GM21390 (cell line): Measurements from ENCODE around the gene FANCI.
A peak's percentile ranks its signal among the peaks of the same experiment; 100 is the strongest.

Experiments used
- ATAC-seq: cut with Tn5 transposase; IDR thresholded peaks from one replicate; pipeline ENCODE4 v1.9.1; 2021; ENCODE audit not compliant: unreplicated experiment

FANCI gene

DNA sequence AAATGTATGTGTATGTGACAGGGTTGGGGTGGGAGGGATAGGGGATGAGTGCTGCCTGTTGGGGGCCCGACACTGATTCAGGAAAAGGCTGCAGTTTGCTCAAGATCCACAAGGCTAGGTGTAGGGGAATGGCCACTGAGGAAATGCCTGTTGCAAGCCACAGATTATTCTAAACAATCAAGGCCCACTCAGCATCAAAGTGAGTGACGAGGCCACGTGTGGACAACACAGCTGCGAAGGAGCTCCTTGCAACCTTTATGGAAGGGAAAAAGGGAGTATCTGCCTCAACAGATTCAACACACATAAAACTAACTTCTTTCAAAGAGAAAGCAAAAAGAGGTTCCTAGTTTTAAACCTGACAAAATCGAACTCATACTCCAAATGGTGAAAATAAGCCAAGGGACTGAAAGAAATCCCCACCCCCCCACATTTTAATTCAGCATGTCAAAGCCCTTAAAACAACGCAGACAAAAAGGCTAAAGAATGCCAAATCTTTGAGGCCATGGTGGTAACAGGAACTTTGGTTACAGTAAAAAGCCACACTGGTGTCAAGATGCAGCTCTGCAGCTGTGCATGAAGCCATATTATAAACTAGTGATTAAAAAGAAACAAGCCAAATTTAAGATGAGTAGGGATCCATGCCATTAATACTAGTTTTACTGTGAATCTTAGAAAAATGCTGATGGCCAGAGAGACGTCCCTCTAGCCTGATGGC, 87.3 kb downstream of the FANCI start:
- no peak for ATAC-seq

DNA sequence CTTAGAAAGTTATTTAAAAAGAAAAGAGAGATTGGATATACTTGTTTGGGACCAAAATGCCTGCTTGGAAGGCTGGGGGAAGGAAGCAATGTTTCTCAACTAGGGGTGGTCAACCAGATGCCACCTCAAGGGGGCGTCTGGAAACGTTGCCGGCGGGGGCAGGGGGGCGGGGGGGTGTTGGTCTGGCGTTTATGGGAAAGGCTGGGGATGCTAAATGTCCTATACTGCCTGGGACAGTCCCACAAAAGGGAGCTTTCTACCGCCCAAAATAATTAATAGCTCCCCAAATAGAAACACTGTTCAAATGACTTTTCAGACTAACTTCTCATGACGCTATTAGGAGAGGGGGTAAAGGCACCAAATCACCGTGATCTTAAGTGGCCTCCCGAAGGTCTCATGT, 88.7 kb downstream of the FANCI start:
- ATAC-seq = no peak

DNA sequence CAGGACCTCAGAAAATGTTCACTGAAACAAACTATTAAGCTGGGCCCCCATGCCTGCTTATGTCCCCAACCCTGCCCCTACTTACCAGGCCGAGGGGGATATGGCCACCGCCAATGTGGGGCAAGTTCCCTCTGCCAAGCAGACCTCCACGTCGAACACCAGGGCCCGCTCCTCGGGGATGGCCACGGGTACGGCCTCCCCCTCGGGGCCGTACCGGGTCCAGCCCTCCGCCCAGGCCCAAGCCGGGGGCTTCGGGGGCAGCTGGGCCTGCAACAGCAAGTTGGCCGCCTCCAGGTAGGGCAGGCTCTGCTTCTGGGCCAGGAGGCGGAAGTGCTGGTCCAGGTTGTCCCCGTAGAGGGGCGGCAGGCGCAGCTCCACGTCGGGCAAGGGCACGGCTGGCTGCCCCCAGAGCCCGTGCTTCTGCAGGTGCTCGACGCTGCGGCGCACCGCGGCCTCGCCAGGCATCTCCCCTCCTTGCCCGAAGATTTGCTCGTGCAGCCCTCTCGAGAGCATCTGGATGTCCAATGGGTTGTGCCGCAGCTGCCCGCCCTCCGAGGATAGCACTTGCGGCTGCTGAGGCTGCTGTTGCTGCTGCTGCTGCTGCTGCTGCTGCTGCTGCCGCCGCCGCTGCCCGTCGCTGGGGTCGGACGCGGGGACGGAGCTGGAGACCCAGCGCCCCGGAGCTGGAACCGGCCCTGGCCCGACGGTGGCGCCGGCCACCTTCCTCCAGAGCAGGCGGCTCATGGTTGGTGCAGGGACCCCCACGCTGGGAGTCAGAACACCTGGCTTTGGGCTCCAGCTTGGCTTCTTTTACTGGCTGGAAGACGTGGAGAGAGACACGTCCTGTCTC, 89.5 kb downstream of the FANCI start:
- no peak for ATAC-seq

DNA sequence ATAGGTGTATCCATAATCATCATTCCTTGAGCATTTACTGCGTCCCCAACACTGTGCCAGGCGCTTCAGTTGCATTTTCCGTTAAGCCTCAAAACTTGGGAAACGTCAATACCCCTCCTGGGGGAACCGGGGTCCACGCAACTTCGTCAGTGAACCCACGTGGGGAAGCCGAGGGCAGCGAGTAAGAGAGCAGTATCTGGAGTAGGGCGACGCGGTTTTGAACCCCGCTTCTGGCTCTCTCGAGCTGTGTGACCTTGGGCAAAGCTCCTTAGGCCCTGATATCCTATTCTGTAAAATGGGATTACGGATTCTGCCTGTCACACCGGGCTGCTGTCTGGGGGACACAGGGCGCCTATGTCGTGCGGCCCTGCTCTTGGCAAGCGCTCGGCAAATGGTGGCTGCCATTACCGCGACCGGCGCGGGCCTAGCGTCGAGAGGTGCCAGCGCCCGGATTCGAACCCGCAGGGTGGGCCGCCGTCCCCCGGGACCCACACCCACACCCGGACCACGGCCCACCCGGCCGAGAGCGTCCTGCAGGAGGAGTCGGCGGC, 90.3 kb downstream of the FANCI start:
- peak; percentile 27 for ATAC-seq

DNA sequence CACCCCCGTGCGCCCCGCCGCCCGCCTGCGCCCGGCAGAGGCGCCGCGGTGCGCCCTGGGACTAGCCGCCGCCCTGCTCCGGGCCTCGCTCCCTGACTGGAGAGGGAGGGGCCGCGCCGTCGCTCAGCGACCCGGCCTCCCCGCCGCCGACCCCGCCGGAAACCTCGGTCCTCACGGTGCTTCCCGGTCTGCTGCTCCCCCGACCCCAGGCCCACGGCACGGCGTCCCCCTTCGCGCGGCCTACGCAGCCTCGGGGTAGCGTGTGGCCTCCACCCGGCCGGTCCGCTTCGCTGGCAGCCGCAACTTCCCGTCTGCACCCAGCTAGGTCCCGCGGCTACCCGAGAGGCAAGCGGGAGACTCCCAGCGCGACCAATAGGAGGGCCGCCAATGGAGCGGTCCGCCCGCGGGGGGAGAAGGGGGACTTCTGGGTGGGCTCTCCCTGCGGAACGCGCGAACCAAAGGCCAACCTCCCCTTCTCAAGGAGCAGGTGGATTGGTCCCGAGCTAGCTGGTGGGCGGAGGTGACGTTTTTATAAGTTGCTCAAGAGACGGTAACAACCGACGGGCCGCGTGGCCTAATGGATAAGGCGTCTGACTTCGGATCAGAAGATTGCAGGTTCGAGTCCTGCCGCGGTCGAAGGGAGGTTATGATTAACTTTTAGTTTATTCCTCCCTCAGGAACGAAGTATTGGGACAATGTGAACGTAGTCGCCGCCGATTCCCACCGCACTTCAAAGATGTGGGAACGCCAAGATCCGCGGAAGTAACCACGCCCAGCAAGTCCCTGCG, 90.9 kb downstream of the FANCI start, which contains the start of gene POLG:
Gene POLG, minus strand, starts transcription at position 315 of the 788 bp plus-strand sequence. CDS start 1,070 bp downstream, outside the sequence.
- ATAC-seq = peak; percentile 89

DNA sequence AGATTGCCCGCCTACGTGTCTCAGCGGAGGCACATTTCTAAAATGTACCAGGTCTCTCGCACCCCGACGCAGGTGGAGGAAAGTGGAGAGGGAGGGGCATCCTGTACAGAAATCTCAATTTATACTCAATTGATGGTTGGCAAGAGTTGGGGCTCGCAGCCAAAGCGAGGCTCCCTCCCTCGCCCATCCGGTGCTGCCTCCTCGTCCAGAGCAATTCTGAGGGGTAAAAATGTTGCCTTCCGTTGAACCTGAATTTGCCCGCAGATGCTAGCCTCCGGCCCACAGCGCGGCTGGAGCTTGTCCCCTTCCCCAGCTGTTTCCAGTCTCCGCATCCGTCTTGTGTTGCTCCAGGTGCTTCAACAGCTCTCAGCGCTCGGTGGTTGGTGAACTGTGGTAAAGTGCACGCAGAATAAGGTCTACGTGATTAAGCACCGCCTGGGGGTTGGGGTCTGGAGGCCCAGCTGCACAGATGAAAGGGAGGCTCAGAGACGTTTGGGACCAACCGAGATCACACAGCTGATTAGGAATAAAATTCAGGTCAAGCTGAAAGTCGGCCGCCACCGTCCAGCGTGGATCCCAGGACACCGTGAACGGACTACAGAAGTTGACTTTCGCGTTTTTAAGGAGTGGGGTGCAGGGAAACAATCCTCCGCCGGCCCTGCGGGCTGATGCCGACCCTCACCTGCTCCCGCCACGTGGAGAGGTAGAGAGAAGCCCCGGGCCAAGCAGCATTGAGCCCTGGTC, 91.7 kb downstream of the FANCI start:
- ATAC-seq = peak; percentile 20

DNA sequence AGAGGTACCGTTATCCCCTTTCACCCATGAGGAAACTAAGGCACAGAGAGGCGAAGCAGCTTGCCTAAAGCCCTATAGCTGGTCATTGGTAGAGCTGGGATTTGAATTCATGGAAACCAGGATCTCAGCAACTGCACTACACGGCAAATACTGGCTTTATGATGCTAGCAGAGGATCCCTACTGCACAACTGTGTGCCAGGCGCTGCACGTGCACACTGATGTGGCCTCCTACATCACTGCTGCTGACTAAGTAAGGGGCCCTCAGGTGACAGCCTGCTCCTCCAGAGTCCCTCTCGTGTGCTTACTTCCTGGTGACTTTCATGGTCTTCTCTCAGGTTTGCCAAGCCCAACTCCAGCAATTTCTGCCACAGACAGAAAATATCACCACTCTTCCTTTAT, 94.3 kb downstream of the FANCI start:
- no peak for ATAC-seq

DNA sequence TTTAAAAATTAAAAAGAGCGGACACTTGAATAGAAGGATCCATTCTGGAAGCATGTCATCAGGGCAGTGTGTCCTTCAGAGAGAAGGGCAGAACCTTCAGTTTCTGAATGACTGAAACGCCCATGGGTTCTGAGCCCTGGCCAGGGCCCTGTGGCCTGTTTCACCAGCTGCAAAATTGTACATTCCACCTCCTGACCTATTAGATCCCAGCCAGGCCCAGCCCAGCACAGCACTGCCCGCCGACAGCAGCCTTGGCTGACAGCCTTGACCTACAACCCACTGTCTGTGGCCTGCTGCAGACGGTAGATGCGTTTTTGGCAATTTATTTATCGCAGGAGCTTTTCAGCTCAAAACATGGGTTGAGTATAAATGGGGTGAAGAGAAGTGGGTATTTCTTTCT, 96.8 kb downstream of the FANCI start:
- no peak for ATAC-seq

DNA sequence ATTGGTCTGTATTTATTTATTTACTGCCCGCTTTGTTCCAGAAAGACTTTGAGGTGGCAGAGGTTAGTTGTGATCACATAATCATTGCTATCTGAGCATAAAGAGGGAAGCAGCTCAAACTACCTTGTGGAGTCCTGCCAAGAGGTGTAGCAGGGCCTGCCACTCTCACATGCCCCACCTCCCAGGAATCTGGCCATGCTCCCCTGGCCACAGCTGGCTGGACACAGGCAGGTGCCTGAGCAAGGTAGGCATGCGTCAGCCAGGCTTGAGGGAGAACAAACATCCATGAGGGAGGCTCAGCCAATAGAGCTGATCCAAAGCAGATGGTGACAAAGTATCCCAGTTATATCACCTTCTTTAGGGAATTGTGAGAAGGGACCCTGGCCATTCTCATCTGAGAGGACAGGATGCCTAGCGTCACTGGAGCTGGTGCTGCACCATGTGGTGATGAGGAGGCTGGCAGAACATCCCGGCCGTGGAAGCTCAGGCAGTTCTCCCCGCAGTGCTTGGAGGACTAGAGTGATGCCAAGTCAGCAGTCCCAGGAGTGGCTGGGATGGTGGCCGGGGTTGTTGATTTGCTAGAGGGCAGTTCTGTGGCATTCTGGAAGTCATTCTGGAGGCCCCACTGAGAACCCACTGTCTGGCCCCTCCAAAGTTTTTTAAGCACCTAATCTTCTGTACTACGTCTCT, 97.7 kb downstream of the FANCI start:
- no peak for ATAC-seq

DNA sequence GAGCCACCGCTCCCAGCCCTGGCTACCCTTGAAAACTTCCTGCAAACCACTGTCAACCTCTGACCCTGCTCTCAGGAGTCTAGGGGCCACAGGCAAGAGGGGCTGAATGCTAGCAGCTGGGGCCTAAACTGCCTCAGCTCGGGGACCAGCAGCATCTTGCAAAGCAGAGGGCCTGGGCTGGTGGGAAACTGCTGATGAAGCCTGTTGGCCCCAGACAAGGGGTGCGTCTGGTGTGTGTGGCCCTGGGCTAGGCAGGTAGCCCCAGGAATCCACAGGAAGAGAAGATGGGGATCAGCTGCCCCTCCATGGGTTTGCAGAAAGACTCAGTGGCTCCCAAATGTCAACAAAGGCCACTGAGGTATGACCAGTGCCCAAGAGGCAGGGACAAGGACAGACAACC, 99.1 kb downstream of the FANCI start:
- no peak for ATAC-seq

DNA sequence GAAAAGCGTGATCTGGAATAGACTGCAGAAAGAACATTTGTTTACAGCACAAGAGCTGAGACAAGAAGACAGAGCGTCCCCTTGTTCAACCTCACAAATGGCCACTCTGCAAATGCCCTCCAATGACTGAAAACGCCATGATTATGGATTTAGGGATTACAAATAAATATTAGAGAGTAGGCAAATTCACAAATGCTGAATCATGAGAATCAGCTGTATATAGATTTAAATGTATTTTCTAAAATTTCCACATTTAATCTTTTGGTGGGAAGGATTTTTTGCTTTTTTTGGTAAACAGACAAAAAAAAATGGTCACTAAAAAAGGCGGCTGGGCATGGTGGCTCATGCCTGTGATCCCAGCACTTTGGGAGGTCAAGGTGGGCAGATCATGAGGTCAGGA, 101.5 kb downstream of the FANCI start:
- ATAC-seq = no peak

DNA sequence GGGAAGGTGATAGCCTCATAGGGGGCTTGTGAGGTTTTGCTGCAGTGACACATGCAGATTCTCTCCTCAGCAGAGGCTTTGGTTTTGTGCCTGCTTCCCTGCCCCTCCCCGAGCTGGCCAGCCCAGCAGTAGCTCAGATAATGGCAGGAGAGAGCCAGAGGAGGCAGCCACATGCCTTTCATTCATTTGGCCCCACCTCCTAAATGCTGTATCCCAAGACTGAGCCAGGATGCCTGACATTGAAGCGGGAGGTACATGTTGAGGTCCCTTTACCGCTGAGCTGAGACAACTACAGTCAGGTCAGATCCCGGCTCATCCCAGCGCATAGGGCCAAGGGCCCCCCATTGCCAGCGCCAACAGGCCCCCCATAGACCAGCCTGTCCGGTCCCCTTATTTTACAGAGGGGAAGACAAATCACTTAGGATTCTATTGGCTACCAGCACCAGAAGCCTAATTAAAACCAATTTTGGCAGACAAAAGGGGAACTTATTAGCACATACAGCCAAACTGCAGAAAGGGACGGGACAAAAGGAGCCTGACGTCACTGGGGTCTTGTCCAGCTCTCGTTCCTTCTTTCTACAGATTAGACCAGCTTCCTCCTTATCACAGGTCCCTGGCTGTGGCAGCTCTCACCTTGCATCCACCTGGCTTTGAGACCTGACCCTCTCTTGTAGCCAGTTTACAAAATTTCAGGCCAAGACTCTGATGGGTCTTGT, 102.9 kb downstream of the FANCI start:
- no peak for ATAC-seq

DNA sequence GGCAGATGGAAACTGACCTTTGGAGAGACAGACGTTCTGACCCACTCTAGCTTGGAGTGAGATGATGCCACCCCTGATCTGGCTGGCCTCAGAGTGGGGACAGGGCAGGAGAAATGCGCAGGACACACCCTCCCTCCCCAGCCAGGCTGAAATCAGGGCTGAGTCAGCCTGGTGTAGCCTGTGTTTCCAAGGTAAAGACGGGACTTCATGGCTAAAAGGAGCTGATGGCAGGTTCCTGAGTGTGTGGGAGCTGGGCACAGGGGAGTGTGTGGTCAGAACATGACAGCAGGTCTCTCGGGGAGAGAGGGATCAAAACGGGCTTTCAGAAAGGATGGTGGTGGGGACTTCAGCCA, 105.4 kb downstream of the FANCI start:
- no peak for ATAC-seq

DNA sequence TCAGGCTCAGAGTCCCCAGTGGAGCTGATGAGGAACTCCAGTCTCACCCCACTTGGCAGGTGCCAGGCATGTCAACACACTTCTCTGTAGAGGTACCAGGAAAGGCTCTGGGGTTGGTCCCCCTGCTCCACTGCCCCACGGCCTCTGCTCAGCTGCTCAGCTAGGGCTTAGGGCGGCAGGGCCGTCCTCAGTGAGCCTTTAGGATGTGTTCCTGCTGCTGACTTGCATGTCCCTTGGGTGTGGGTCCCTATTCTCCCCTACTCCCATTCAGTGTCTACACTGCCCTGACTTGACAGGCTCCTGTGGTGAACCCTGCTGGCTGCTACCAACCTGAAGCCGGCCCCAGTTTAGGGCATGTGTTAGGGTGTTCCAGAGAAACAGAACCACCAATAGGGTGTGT, 108.7 kb downstream of the FANCI start:
- no peak for ATAC-seq

DNA sequence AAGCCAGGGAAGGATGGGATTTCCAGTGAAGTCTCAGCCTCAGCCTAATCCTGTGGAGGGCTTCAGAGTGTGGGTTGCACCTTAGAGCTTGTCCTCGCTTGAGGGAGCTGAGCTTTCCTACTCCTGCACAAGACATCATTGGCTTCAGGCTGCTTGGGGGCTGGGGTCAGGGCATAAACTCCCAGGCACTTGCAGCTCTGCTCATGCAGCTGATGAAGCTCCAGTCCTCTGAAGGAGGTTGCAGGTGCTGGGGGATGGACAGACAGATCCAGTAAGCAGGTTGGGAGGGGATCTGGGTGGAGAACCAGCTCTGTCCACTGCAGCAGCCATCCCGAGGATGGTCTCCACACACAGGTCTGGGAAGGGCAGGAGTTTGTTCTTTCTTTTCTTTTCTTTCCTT, 110.2 kb downstream of the FANCI start:
- no peak for ATAC-seq

DNA sequence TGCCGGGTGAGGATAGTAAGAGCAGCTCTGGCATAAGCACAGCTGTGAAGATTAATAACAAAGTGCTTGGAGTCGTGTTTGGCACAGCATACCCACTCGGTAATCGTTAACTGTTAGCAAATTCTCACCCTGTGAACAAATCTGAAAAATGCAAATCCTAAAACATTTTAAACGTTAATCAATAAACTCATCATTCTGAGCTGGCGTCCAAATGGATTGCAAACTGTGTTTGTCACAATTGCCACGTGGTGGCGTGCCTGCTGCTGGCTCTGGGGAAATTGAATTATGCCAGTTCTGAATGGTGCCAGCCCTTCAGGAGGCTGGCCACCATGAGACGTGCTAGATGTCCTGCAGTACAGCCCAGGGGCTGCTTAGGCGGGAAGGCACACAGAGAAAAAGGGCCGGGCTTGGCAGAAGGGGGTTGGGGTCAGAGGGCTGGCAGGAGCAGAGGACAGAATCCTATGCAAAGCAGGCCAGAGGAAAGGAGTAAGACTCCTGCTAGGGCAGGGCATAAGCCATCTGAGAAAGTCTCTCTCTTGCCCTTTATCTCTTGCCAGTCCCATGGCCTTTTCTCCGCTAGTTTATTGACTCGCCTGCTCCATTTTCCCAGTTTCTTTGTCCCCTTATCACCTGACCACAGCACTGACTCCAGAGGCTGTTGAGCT, 113.0 kb downstream of the FANCI start:
- no peak for ATAC-seq

DNA sequence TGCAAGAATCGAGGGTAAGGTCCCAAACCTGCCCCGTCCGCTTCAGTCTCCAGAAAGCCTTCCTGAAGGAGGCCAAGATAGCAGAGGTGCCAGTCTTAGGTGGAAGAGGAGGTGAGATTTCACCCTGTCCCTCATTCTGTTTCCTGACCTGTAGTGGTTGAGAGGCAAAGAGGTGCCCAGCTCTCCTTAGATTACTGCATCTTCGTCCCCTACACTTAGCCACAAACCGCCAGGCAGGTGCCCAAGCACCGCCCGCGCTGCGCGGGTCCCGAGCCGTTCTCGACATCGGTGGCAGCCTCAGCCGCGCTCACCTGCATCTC, 114.6 kb downstream of the FANCI start:
- no peak for ATAC-seq

DNA sequence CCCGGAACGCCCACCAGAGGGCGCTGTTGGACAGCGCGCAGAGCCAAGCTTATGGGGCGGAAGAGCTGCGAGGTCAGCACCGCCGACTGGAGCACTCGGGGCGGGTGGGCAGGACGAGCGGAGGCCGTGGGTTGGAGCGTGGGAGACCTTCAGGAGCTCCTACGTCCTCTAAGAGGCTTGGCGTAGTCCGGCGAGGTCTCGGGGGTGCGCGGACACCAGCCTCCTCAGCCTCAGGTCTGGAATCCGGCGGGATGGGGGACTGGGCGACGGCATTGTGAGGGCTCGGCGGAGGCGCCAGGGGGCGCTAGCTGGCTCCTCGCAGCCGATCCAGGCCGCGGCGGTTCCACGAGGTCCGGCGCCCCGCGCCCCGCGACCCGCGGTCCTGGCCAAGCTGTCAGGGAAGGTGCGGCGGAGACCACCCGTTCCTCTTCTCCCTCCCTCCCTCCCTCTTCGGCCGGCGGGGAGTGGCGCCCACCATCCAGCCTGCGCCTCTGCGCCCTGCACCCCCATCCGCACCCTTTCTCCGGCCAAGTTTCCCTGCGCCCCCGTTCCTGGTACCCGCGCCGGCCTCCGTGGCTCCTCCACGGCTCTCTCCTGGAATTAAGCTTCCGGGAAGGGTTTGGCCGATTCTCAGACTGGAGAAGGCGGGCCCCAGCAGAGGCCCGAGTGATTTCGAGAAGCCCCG, 115.1 kb downstream of the FANCI start:
- ATAC-seq = peak; percentile 88
